Measurements from ENCODE around the gene MYL6B.

GRCh38 chr12:56115329-56115728, 37.1 kb upstream of the MYL6B start:
- no peak for TF ChIP-seq CTCF (IDR thresholded peaks at IDR 0.05)
- TF ChIP-seq EP300 (IDR thresholded peaks at IDR 0.05): no peak
- no peak for TF ChIP-seq POLR2AphosphoS5 (IDR thresholded peaks at IDR 0.05)
- TF ChIP-seq POLR2A (IDR thresholded peaks at IDR 0.05; ENCODE audit: low read depth): no peak

Data from esophagus muscularis mucosa (tissue), 4 donors.